ENCODE data around the gene SCGN. TPM values are rescaled to one million over a fixed set of nuclear protein-coding genes. Genes with fewer than 3 reads are reported as not detected.

SCGN gene
- total RNA-seq, 6 donors from 2014 or later, result 0.24 TPM; not detected in 5

DNA sequence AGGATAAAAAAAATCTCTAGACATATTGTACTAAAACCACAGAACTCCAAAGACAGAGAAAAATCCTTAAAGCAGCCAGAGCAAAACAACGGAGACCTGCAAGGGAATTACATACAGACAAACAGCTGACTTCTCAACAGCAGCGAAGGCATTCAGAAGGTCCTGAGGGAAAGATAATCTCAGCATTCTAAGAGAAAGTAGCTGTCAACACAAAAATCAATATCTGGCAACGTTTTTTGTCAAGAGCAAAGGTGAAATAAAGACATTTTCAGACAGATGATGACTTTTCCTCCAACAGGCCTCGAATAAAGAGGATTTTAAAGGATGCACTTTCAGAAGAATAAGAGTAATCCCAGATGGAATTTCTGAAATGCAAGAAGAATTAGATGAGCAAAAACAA, 6.1 kb upstream of the SCGN start:
- Histone ChIP-seq H3K9me3 (no peaks in the 10 kb centered on the region), H3K36me3 (no peaks in the 10 kb centered on the region), H3K4me1 (no peaks in the 10 kb centered on the region), H3K27me3 (no peaks in the 10 kb centered on the region), H3K4me3 (no peak overlapping the region), H3K27ac (no peak overlapping the region)
- DNase-seq (no peak), ATAC-seq (ENCODE audit: low FRiP score in 2 of 2) (no peak)
- no peak for TF ChIP-seq POLR2A (IDR thresholded peaks at IDR 0.05)
- no peak for TF ChIP-seq EP300 (IDR thresholded peaks at IDR 0.05)
- TF ChIP-seq, protein P1, sequence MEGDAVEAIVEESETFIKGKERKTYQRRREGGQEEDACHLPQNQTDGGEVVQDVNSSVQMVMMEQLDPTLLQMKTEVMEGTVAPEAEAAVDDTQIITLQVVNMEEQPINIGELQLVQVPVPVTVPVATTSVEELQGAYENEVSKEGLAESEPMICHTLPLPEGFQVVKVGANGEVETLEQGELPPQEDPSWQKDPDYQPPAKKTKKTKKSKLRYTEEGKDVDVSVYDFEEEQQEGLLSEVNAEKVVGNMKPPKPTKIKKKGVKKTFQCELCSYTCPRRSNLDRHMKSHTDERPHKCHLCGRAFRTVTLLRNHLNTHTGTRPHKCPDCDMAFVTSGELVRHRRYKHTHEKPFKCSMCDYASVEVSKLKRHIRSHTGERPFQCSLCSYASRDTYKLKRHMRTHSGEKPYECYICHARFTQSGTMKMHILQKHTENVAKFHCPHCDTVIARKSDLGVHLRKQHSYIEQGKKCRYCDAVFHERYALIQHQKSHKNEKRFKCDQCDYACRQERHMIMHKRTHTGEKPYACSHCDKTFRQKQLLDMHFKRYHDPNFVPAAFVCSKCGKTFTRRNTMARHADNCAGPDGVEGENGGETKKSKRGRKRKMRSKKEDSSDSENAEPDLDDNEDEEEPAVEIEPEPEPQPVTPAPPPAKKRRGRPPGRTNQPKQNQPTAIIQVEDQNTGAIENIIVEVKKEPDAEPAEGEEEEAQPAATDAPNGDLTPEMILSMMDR (IDR thresholded peaks at IDR 0.05), result no peak
- TF ChIP-seq POLR2AphosphoS5 (IDR thresholded peaks at IDR 0.05), result no peak
- WGBS, 2 donors, result 58% methylated on average over 4 of the region's 4 CpGs

DNA sequence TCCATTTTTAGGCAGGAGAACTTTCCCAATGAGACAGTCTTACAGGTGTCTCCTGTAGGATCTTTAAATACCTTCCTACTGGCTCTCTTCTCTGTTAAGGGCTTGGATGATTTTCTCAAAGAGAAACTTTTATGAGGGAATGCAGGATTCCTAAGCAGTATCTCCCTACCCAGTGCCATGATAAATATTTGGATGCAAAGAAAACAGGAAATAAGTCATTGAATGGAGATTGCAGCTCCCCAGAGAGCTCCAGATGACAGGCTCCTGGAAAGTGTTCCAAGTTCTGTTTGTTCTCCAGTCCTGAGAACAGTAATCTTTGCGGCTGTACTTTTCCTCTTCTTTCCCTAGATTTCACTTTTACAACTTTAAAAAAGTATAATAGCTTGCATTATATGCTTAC, 2.4 kb upstream of the SCGN start:
- Histone ChIP-seq H3K4me1 (peaks cover 0 to 6% (median 0%) of the 10 kb centered on the region in 4 donors), H3K36me3 (no peaks in the 10 kb centered on the region), H3K27me3 (peaks cover 0 to 4% (median 0%) of the 10 kb centered on the region in 4 donors), H3K27ac (no peak overlapping the region), H3K4me3 (no peak overlapping the region), H3K9me3 (no peaks in the 10 kb centered on the region)
- ATAC-seq (ENCODE audit: low FRiP score in 2 of 2) (no peak), DNase-seq (no peak)
- TF ChIP-seq EP300 (IDR thresholded peaks at IDR 0.05) (no peak), POLR2A (IDR thresholded peaks at IDR 0.05) (no peak), POLR2AphosphoS5 (IDR thresholded peaks at IDR 0.05) (no peak)
- WGBS, 2 donors, result 33 to 65% methylated on average over 1 of the region's 1 CpG

DNA sequence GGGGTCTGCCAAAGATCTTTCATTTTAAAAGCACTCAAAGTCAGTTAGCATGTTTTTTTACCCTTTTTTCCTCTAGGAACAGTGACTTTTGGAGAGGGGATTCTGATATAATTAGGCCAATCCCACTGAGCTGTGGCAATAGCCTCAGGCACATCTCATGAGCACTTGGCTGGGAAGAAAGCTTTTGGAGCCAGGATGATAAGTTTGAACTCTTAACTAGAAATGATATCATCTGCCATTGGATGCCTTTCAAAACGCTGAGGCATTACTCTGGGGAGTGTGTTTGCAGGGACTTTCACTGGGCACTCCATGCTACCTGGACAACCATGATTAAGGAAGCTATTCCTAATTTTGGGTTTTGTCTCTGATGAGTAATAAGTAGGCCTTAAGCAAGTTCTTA, 3.7 kb downstream of the SCGN start:
- no peak overlapping the region for H3K4me3 ChIP-seq
- H3K27me3 ChIP-seq, result peaks cover 0 to 4% (median 0%) of the 10 kb centered on the region in 4 donors
- ATAC-seq (ENCODE audit: low FRiP score in 2 of 2), result no peak
- DNase-seq, result no peak
- no peak overlapping the region for H3K27ac ChIP-seq
- H3K4me1 ChIP-seq, result peaks cover 0 to 6% (median 0%) of the 10 kb centered on the region in 4 donors
- no peaks in the 10 kb centered on the region for H3K36me3 ChIP-seq
- TF ChIP-seq, protein P1 (IDR thresholded peaks at IDR 0.05), result no peak
- TF ChIP-seq EP300 (IDR thresholded peaks at IDR 0.05) (no peak), POLR2AphosphoS5 (IDR thresholded peaks at IDR 0.05) (no peak), POLR2A (IDR thresholded peaks at IDR 0.05) (no peak)
- 63 to 70% methylated on average over 1 of the region's 1 CpG for WGBS, 2 donors
- no peaks in the 10 kb centered on the region for H3K9me3 ChIP-seq

DNA sequence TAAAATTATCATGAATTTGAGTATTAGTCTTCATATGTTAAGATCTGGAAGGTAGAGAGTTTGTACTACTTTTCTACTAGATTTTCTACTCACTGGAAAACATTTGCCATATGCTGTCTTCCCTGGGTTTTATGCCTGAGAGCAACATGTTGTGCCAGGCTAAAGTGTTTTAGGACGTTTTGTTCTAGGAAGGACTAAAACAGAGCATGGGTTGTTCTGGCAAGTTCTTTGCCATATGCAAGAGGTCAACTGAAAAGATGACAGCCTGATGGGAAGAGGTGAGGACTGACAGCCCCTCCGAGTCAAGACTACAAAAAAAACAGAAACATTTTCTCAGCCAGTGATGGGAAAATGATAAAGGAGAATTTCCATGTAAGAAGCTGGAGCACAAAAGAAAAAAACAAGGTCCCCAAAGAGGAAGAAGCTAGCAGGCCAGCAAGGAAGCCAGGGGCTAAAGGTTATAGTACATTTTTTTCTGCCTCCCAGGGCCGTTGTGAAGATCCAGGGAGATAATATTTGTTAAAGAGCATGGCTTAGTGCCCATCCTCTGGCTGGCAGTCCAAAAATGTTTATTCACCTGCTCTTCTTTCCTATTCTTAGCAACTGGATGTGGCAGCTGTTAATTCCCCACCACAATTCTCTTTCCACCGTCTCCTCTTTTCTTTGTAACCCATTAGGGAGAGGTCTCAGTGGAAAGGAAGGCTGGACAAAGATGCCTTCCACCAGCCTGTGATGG, 7.8 kb downstream of the SCGN start:
- H3K4me1 ChIP-seq, result no peaks in the 10 kb centered on the region
- TF ChIP-seq POLR2A (IDR thresholded peaks at IDR 0.05) (no peak), POLR2AphosphoS5 (IDR thresholded peaks at IDR 0.05) (no peak), EP300 (IDR thresholded peaks at IDR 0.05) (no peak)
- TF ChIP-seq, protein P1 (IDR thresholded peaks at IDR 0.05), result no peak
- H3K4me3 ChIP-seq, result no peak overlapping the region
- no peaks in the 10 kb centered on the region for H3K27me3 ChIP-seq
- DNase-seq (no peak), ATAC-seq (ENCODE audit: low FRiP score in 2 of 2) (no peak)
- no peaks in the 10 kb centered on the region for H3K9me3 ChIP-seq
- H3K36me3 ChIP-seq, result no peaks in the 10 kb centered on the region
- no peak overlapping the region for H3K27ac ChIP-seq
- 32 to 39% methylated on average over 4 of the region's 4 CpGs for WGBS, 2 donors

DNA sequence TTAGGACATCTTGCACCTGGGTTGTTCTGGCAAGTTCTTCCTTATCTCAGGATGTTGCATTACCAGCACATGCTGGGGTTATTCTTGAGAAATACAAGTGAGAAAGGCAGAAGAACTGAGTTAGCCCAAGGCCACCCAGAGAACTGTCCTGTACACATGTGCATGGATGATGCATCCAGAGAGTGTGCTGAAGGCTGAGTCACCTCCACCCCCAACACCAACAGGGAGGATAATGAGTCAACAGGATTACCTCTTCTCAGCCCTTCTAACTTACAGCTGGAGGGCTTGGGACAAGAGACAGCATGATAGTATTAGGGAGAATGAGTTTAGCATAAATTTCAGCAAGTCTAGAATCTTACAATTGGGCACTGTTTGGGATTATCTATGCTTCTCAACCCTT, 8.5 kb downstream of the SCGN start:
- TF ChIP-seq EP300 (IDR thresholded peaks at IDR 0.05) (no peak), POLR2AphosphoS5 (IDR thresholded peaks at IDR 0.05) (no peak), POLR2A (IDR thresholded peaks at IDR 0.05) (no peak)
- TF ChIP-seq, protein P1 (IDR thresholded peaks at IDR 0.05), result no peak
- no peak for ATAC-seq (ENCODE audit: low FRiP score in 2 of 2)
- Histone ChIP-seq H3K27ac (no peak overlapping the region), H3K27me3 (no peaks in the 10 kb centered on the region), H3K4me1 (no peaks in the 10 kb centered on the region), H3K9me3 (no peaks in the 10 kb centered on the region), H3K36me3 (no peaks in the 10 kb centered on the region), H3K4me3 (no peak overlapping the region)
- DNase-seq, result no peak

Data from upper lobe of left lung (tissue), 6 donors.